ENCODE results near the gene GINS2. TPM values are rescaled to one million over a fixed set of nuclear protein-coding genes. Genes with fewer than 3 reads are reported as not detected.

Gene GINS2
- total RNA-seq, 1 donor from 2014 or later, result 87.4 TPM

DNA sequence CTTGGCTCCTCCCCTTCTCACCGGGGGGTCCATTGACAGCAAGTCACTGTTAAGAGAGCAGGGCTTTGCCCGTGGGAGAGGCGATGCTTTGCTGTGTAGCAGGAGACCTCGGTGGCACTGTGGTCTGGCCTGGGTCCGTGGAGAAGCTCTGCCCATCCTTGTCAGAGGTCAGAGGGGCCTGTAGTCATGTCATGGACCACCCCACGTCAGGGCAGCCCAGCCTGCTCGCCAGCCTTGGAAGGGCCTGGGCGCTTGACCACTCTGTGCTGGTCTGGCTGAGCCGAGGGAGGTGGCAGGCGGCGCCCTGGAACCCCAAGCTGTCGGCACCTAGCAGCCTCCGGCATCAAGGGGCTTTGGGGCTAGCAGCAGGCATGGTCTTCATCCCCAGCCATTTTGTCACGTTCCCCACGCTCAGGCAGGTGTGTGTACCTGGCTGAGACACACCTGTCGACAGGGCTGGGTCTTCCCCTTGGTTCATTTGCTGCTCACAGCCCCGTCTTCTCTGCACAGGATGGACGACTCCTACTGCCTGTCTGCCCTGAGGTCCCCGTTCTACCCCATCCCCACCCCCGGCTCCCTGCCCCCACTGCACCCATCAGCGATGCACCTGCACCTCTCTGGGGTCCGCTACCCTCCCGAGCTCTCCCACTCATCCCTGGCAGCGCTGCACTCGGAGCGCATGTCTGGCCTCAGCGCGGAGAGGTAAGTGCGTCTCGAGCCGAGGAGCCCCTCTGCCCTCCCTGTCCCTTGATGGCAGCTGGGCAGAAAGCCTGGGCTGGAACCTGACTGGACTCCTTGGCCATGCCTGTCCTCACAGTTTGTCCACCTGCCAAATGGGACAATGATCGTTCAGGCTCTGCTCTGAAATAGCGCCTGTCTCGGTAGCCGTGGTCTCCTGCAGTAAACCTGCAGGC, 33.3 kb downstream of the GINS2 start:
- no peak overlapping the region for H3K27ac Mint-ChIP-seq
- H3K27me3 Mint-ChIP-seq, result no peaks in the 10 kb centered on the region
- no peak overlapping the region for H3K4me3 Mint-ChIP-seq
- intact Hi-C loops (cut with micrococcal nuclease), result no loop called here
- H3K36me3 Mint-ChIP-seq (ENCODE audit: low read depth), result peaks cover 17% of the 10 kb centered on the region
- no peak for DNase-seq
- H3K4me1 Mint-ChIP-seq, result peaks cover 3% of the 10 kb centered on the region
- H3K9me3 Mint-ChIP-seq, result no peaks in the 10 kb centered on the region

DNA sequence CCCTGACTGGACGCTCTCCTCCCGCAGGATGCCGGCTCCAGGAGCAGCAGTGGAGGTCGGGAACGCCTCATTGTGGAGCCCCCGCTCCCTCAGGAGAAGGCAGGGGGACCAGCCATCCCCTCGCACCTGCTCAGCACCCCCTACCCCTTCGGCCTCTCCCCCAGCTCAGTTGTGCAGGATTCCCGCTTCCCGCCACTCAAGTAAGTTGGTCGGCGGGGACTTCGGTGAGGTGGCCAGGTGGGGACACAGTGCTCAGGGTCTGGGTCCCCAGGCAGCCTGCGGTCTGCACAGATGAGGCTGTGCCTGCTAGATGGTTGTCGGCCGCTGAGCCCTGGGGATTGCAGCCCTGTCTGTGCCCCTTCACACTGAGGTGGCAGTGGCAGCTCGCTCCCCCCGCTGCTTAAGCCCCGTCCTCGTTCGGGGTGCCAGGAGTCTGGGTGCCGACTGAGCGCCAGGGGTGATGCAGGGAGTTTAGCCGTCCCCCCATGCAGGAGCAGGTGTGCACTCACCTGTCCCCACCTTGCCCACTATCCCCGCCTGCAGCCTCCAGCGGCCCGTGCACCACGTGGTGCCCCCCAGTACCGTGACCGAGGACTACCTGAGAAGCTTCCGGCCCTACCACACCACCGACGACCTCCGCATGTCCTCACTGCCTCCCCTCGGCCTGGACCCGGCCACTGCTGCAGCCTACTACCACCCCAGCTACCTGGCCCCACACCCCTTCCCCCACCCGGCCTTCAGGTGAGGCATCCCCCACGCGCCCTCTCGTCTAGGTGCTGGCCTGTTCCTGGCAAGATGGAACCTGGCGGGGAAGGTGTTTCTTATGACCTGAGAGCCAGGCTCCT, 34.3 kb downstream of the GINS2 start:
- no peak for DNase-seq
- intact Hi-C loops (cut with micrococcal nuclease), result no loop called here
- Mint-ChIP-seq H3K36me3 (ENCODE audit: low read depth) (peaks cover 13% of the 10 kb centered on the region), H3K27ac (no peak overlapping the region), H3K27me3 (no peaks in the 10 kb centered on the region), H3K4me3 (no peak overlapping the region), H3K4me1 (no peaks in the 10 kb centered on the region), H3K9me3 (no peaks in the 10 kb centered on the region)

DNA sequence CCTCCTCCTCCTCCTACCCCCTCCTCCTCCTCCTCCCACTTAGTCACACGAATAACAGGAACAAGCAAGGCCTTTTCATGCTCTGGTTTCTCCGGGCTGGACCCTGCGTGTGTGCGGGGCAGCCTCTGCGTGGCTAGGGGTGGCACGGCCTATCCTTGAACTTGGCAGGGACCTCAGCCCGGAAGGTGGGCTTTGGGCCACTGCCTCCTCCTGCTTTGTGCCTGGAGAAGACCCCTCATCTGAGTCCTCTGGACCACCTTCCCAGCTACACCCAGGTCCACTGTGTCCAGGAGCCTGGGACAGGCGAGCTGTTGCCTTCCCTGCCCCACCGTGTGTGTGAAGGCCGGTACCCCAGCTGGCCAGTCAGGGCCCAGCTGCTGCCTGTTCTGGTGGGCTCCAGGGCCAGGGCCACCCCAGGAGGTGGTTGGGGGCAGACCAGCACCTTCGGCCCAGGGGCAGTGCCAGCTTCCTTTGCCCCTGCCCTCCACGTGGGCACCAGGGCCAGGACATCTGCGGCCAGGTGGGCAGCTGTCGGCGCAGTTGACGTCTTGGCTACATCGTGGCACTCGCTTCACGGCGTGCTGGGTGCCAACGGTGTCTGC, 35.4 kb downstream of the GINS2 start:
- DNase-seq, result no peak
- intact Hi-C loops (cut with micrococcal nuclease), result no loop called here

DNA sequence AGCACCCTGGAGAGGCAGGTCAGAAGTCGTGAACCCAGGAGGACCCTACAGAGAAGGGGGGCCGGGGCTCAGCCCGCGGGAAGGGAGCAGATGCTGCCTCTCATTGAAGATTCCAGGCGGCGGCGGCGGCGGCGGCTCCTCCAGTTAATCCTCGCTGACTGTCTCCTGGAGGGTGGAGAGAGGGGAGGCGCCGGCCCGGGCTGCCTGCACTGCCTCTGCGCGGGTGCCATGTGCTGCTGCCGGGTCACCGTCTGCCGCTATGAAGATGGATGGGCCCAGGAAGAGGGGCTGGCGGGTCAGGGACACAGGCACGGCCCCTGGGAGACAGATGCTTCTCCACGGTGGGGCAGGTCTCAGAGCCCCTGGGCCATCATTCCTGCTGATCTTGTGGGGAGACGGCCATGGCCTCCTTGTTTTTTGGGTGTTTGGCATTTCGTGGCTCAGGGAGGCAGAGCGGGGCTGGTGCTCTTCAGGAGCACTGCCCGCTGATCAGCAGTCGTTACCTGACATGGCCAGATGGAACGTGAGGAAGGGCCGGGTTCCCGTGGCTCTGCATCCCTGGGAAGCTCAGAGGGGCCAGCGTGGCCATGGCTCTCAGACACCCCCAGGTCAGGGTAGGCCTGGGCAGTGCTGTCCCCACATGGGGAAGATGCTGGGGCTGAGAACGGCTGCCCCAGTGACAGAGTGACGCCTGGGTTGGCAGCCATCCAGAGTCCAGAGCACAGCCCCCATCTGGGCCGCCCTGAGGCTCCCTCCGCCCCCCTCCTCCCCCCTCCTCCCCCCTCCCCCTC, 36.1 kb downstream of the GINS2 start:
- Mint-ChIP-seq H3K4me3 (no peak overlapping the region), H3K27ac (no peak overlapping the region), H3K9me3 (no peaks in the 10 kb centered on the region), H3K4me1 (no peaks in the 10 kb centered on the region), H3K27me3 (no peaks in the 10 kb centered on the region), H3K36me3 (ENCODE audit: low read depth) (peaks cover 13% of the 10 kb centered on the region)
- no peak for DNase-seq
- intact Hi-C loops (cut with micrococcal nuclease), result no loop called here

More for the DNA sequence above, 35.4 kb downstream of the GINS2 start:
- H3K4me1 Mint-ChIP-seq, result no peaks in the 10 kb centered on the region
- H3K9me3 Mint-ChIP-seq, result no peaks in the 10 kb centered on the region
- no peaks in the 10 kb centered on the region for H3K27me3 Mint-ChIP-seq
- H3K36me3 Mint-ChIP-seq (ENCODE audit: low read depth), result peaks cover 13% of the 10 kb centered on the region
- H3K4me3 Mint-ChIP-seq, result no peak overlapping the region
- no peak overlapping the region for H3K27ac Mint-ChIP-seq

DNA sequence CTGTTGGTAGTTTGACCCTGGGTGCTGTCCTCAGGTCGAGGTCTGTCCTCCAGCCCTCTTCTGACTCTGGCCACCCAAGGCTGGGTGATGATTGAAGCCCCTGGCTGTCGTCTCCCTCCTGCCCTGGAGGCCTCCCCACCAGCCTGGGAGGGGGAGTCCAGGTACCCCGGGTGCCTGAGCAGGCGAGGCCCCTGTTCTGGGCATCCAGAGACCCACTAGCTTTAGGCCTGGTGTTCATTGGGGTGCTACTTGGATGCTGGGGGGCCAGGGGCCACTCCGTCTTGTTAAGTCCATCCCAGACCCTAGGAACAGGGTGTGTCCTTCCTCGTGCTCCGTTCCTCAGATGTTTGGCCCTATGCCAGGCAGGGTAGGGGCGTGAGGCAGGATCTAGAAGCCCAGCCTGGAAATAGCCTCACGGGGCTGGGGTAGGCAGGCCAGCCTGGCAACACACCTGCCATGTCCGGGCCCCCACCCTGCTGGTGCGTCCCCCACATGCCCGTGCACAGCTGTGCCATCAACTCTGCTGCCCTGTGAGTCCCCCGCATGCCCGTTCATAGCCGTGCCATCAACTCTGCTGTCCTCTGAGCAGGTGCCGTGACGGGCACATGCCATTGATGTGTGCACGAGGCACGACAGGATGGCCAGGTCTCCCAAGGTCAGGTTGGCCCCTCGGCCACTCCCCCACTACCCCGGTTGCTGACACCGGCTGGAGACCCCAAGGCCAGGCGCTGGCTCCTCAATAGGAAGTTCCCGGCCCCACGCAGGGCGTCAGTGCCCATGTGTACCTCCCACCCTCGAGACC, 36.9 kb downstream of the GINS2 start:
- Mint-ChIP-seq H3K27me3 (no peaks in the 10 kb centered on the region), H3K27ac (no peak overlapping the region), H3K9me3 (no peaks in the 10 kb centered on the region), H3K4me1 (no peaks in the 10 kb centered on the region), H3K36me3 (ENCODE audit: low read depth) (peaks cover 13% of the 10 kb centered on the region), H3K4me3 (no peak overlapping the region)
- DNase-seq, result no peak
- intact Hi-C loops (cut with micrococcal nuclease), result no loop called here

DNA sequence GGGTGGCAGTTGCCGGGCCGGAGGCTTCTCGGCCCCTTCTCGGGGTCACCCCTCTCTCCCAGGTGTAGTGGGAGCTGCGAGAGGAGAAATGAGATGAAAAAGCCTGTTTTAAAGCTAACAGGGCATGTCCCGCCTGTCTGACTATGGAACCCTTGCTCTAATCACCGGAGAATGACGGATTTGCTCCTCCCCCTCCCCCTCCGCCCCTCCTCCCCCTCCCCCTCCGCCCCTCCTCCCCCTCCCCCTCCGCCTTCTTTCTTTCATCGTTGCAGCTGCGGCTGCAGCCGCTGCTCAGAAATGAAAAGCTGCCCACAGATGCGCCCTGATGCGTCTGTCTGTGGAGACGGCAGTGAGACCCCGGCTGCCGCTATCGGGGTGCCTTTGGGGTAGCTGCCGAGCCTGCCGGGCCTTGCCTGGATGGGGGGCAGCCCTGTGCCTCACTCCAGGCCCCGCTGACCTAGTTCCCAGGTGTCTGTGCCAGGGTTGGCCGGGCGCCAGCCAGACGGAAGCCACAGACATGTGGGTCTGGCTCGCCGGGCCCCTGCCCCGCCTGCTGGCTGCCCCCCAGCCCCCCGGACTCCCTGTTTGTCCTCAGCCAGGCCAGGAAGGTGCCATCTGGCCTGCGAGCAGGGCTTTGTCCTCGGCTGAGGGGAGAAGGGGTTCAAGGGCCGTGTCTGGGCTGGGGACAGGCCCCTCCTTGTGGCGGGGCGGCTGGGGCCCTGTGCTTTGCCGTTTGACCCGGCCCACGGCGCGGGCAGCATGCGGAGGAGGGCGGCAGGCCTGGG, 37.7 kb downstream of the GINS2 start:
- H3K27me3 Mint-ChIP-seq, result no peaks in the 10 kb centered on the region
- no peak overlapping the region for H3K27ac Mint-ChIP-seq
- H3K36me3 Mint-ChIP-seq (ENCODE audit: low read depth), result peaks cover 8% of the 10 kb centered on the region
- no peaks in the 10 kb centered on the region for H3K9me3 Mint-ChIP-seq
- no peak overlapping the region for H3K4me3 Mint-ChIP-seq
- no peak for DNase-seq
- H3K4me1 Mint-ChIP-seq, result no peaks in the 10 kb centered on the region
- intact Hi-C loops (cut with micrococcal nuclease), result no loop called here

DNA sequence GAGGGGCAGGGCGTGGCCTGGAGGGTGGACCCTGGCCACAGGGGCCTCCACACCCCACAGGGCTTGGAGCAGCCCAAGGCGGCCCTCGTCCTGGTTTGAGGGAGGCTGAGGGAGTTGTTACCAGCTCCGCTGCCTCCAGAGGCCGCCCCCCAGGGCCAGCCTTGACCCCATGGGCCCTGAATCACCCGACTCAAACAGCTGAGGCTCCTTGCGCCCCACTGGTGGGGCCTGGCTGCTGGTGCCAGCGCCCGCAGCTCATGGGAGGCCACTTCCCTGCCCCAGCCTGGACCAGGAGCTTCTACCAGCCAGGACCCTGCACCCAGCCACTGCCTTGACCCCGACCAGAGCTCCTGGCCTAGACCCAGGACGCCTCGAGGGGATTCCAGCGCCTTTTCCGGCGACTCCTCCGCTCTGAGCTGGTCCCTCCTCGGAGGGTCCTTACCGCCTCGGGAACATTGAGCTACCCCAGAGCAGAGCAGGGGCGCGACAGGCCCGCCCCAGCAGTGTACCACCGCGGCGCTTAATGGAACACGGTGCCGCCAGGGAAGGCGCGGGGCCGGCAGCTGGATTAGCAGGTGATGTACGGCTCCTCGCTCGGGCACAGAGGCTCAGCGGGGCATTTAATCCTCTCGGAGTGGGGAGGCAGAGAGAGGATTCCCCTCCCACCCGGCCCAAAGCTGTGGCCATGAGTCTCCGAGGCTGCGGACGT, 38.5 kb downstream of the GINS2 start:
- Mint-ChIP-seq H3K27ac (no peak overlapping the region), H3K27me3 (no peaks in the 10 kb centered on the region), H3K4me1 (no peaks in the 10 kb centered on the region), H3K9me3 (no peaks in the 10 kb centered on the region), H3K36me3 (ENCODE audit: low read depth) (peaks cover 4% of the 10 kb centered on the region), H3K4me3 (no peak overlapping the region)
- intact Hi-C loops (cut with micrococcal nuclease), result no loop called here
- DNase-seq, result no peak

DNA sequence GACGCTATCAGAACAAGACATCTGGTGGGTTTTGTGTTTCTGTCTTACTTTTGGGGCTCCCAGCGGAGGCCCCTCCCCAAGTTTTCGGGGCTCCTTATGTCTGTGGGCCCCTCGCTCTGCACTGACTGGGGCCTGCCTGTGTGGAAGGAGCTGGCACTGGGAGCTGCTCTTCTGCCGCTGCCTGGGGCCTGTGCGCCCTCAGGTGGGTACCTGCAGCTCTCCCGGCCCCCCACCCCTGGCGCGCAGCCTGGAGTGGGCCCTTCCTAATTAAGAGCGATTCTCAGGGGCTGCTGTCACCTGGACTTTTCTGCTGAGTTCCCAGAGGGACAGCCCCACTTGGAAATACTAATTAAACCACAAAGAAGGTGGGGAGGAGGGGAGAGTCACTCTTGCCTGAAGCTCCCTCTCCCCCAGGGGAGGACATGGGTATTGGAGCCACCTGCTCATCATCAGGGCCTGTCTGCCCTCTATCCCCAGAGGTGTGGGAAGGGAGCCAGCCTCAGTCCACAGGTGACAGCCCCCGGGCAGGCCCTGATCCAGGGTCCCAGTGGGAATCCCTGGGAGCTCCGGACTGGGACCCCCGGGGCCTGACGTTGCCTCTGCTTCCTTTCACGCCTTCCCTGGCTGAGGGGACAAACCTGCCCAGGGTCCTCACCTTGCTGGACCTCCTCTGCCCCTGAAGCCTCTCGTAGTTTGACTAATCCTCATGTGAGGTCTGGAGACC, 39.2 kb downstream of the GINS2 start:
- intact Hi-C loops (cut with micrococcal nuclease), result no loop called here
- no peak overlapping the region for H3K4me3 Mint-ChIP-seq
- H3K27ac Mint-ChIP-seq, result no peak overlapping the region
- no peaks in the 10 kb centered on the region for H3K4me1 Mint-ChIP-seq
- H3K36me3 Mint-ChIP-seq (ENCODE audit: low read depth), result peaks cover under 1% of the 10 kb centered on the region
- no peak for DNase-seq
- H3K27me3 Mint-ChIP-seq, result no peaks in the 10 kb centered on the region
- H3K9me3 Mint-ChIP-seq, result no peaks in the 10 kb centered on the region

DNA sequence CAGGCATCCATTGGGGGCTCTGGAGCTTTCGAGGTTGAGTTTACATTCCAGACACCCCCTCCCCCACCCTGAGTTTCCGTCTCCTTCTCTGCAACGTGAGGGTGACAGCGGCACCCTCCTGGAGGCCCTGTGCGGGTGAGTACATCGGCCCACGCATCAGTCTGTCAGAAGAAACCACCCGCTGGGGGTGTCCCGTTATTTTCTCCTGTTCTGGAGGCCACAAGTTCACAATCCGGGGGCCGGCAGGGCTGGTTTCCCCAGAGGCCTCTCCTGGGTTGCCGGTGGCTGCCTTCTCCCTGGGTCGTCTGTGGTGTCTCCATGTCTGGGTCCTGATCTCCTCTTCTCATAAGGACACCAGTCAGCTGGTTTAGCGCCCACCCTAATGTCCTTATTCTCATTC, 39.9 kb downstream of the GINS2 start:
- no peak for DNase-seq
- Mint-ChIP-seq H3K27ac (no peak overlapping the region), H3K9me3 (no peaks in the 10 kb centered on the region), H3K4me1 (peaks cover 2% of the 10 kb centered on the region), H3K36me3 (ENCODE audit: low read depth) (no peaks in the 10 kb centered on the region), H3K27me3 (no peaks in the 10 kb centered on the region), H3K4me3 (no peak overlapping the region)
- intact Hi-C loops (cut with micrococcal nuclease), result no loop called here

DNA sequence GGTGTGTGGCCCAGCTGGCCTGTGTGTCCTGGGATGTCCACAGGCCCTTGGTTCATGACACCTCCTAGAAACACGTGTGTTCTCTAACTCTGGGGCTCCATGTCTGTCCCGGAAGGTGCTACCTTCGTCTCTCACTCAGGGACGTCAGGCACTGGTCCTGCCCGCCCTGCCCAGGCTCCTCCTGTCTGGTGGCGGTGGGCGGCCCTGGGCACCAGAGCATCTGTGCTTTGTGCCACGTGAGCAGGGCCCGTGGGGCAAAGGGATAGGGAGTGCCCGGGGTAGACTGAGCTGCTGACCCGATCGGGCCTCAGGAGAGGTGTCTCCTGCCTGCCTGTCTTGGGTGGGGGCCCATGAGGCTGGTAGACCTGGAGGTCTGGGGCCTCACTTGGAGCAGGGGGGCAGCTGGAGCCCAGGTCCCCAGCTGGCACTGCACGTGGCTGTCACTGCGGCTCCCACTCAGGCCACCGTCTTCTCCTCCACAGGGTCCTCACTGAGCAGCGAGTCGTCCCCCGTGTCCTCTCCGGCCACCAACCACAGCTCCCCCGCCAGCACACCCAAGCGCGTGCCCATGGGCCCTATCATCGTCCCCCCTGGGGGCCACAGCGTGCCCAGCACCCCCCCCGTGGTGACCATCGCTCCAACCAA, 40.6 kb downstream of the GINS2 start:
- Mint-ChIP-seq H3K4me3 (no peak overlapping the region), H3K27me3 (no peaks in the 10 kb centered on the region), H3K9me3 (no peaks in the 10 kb centered on the region)

DNA sequence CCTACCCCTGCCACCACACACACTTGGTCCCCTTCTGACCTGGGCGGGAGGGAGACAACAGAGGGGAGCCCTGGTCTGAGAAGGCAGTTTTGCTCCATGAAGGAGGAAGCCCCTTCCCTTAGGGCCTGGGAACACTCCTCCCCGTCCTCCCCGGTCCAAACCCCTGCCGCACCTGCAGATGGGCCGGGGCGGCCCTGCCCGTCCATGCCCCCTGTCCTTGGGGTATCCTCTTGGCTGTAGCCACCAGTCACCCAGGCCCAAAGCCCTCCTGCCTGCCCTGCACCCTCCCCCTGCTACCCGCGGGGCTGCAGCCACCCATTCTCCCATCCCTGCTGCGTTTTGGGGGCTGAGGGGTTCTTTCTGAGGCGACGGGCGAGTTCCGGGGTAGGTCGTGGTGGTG, 41.8 kb downstream of the GINS2 start:
- Mint-ChIP-seq H3K4me3 (no peak overlapping the region), H3K4me1 (peaks cover 2% of the 10 kb centered on the region), H3K36me3 (ENCODE audit: low read depth) (no peaks in the 10 kb centered on the region), H3K9me3 (no peaks in the 10 kb centered on the region), H3K27me3 (no peaks in the 10 kb centered on the region), H3K27ac (no peak overlapping the region)
- DNase-seq, result no peak
- intact Hi-C loops (cut with micrococcal nuclease), result no loop called here

More for the DNA sequence above, 40.6 kb downstream of the GINS2 start:
- intact Hi-C loops (cut with micrococcal nuclease), result no loop called here
- peaks cover 2% of the 10 kb centered on the region for H3K4me1 Mint-ChIP-seq
- no peak for DNase-seq
- H3K36me3 Mint-ChIP-seq (ENCODE audit: low read depth), result no peaks in the 10 kb centered on the region
- H3K27ac Mint-ChIP-seq, result no peak overlapping the region

Measured in activated CD4-positive, alpha-beta T cell treated with anti-CD3 and anti-CD28 coated beads, Interleukin-2, amount 10 ng/mL, durations not matched to agents 24 days and 14 days (primary cell).